GM18498 (cell line): ENCODE measurements around the gene IMMP2L.

Experiments used
- ATAC-seq: cut with Tn5 transposase; IDR thresholded peaks from one replicate; pipeline ENCODE4 v1.9.1; 2021; ENCODE audit warnings: mild to moderate bottlenecking, moderate library complexity; ENCODE audit not compliant: unreplicated experiment

Gene IMMP2L

DNA sequence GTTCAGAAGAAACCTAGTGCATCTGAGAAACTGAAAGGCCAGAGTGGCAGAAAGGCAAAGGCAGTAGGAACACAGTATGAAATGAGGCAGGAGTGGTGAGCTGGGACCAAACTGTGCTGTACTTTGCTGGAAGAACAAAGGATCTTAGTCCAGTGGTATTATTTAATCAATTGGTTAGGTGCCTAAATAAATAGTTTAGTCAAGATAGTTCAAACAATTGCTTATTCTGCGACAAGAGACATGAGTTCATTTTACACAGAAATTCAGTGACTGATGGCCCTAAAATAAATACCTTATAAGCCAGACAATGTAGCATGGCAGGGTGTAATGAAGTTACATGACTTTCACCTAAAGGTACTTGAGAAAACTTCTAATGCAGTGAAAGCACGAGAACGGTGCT lies 653.2 kb downstream of the IMMP2L start:
- ATAC-seq = no peak

DNA sequence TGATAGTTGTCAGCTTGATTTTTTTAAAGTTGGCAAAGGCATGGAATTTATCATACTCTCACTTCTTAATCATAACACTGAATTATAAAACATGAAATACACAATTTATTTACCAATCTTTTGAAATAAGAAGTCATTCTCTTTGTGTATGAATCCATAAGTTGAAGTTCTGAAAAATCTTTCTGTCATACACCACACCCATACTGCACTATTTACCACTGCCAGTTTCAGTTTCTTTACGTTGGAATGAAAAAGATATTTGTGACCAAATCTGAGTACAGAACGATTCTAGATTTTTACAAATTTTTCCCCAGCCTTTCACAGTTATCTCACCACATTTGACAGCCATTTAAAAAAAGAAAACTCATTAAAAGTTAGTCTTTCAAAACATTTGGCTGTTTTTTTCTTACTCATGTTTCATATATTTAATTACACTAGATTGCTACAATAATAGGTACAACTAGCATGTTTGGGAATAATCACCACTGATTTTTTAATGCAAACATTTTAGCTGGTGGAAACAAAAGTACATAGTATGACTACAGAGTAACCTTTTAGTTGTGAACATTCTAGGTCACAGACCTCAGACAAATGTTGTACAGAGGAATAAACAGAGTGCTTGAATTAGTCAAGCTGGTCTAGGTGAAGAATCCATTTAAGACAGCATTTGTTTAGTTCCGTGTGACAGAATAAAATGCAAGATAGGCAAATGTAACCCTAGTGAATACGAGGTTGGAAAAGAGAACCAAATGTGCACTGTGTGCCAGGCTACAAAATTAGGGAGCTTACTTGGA lies 656.3 kb downstream of the IMMP2L start:
- ATAC-seq = no peak

DNA sequence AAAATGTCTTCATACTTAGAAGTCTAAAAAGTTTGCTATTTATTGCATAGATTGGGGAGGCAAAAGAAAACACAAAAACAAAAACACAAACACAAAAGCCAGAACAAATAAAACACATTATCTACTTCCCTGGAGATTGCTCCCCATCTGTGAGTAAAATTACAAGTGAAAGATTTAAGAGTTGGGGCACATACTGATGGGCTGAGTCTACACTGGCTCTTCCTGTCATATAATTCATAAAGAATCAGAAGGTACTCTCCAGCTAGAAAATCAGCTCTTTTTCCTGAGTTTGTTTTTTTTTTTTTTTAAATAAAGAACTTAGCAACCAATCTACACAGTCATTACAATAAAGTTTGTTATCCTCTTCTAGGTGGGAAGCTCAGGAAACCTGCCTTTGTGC lies 663.8 kb downstream of the IMMP2L start:
- no peak for ATAC-seq

DNA sequence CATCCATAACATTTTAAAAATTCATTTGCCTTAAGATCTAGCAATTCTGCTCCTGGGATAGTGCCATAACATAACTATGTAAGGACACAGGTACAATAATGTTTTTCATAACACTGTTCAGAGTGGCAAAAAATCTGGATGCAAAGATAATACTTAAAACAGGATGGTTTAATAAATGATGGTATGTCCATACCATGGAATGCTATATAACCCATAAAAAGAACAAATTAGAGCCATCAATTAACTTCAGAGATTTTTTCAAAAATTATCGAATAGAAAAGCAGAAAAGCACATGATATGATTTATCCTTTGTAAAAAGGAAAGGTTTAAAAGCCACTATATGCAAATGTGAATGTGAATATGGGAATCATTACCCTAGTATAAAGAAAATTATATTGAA lies 664.8 kb downstream of the IMMP2L start:
- ATAC-seq = no peak

DNA sequence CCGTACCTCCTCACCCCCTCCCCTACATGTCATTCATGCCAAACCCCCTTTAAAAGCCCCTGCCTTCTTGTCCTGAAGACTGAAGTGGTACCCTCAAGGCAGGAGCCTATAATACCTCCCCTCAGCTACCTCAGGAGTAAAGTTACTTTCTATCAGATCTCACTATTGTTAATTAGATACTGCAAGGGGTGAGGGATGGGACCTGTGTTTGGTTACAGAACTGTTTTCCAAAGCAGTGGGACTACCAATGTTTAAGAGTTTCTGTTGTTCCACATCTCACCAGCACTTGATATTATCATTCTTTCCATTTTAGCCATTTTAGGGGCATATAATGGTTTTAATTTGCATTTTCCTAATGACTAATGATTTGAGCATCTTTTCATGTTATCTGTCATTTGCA lies 668.2 kb downstream of the IMMP2L start:
- no peak for ATAC-seq

DNA sequence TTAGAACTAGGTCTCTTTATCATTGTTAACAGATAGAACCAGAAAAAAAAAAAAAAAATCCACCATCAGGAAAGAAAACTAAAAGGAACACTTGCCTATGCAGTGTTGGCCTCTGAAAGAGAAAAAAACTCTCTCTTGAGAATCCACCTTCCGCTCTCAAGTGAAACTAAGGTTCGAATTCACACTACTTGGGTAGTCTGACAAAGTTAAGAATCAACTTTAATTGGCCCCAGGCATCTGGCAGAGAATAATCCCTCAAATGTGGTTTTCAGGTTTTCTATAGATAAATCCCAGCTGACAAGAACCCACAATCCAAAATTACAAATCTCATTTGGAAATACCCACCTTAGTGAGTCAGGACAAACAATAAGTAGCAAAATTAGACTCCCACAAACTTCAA lies 671.1 kb downstream of the IMMP2L start:
- no peak for ATAC-seq

DNA sequence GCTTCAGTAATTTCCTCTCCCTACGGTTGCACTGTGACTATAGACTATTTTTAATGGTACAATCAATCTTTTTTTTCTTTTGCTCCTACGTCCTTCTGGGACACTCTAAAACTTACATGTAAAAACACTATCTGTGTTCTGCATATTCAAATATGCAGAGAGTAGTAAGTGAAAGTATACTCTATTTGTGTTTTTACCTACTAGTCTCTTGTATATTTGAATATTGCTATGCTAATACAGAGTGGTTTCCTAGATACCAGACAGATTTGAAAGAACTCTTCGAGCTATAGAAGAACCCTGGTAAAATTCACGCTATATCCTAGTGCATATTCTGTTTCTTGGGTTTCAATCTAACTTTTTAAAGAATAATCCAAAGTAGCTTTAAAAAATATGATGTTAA lies 672.2 kb downstream of the IMMP2L start:
- ATAC-seq = no peak

DNA sequence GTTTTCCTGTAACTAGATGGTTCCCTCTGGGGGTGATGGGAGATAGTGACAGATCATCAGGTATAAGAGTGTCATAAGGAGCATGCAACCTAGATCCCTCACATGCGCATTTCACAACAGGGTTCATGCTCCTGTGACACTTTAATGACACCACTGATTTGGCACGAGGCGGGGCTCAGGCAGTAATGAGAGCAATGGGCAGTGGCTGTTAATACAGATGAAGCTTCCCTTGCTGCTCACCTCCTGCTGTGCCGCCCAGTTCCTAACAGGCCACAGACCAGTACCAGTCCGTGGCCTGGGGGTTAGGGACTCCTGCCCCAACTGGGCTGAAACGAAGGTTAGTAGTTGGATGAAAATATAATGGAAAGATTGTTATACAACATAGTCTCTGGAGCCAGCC lies 673.0 kb downstream of the IMMP2L start:
- ATAC-seq = no peak

DNA sequence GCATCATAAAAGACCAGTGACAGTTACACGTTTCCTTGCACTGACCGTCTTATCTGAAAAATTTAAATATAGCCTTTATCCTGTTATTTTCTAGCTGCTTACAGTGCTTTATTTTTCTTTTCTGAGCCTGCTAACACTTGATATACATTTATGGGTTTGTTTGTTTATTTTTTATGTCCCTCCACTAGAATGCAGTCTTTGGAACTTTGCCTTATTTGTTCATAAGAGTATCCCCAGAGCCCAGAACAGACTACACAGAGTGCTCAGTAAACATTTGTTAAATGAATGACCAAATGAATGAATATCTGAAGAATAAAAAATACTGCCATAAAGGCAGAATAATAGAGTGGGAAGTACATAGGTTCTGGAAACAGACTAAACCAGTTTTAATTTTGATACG lies 673.7 kb downstream of the IMMP2L start:
- ATAC-seq = no peak

DNA sequence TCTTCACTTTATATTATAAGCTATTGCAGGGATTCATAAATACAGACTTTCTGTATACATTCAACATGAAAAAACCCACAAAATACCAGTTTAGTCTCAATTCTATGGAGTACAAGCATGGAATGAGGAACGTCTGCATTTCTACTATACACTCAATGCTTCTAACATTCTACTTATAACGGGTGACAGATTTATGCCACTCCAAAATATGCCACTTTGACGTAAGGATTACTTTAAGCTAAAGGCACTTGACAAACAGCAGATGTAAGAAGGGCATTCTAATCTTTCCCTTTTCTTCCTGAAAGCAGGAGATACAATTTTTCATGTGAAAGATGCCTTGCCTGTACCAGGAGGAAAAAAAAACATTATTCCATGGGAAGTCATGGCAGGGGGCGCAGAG lies 676.8 kb downstream of the IMMP2L start:
- ATAC-seq = no peak

DNA sequence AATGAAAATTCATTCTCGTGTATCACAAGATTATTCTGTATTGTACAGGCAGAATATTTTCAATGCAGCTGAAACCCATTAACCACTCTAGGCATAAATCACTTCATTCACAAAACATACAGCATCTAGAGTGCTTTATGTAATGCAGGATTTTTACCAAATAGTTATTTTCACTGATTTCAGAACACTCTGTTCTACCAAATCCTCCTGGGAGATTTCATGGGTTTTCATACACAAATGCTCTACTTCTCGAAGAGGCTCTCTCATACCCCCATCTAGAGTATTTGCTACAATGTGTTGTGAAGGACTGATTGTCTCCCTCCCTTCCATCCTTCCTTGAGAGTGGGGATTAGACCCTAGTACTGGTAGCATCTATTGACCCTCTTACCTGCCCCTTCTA lies 680.6 kb downstream of the IMMP2L start:
- no peak for ATAC-seq

DNA sequence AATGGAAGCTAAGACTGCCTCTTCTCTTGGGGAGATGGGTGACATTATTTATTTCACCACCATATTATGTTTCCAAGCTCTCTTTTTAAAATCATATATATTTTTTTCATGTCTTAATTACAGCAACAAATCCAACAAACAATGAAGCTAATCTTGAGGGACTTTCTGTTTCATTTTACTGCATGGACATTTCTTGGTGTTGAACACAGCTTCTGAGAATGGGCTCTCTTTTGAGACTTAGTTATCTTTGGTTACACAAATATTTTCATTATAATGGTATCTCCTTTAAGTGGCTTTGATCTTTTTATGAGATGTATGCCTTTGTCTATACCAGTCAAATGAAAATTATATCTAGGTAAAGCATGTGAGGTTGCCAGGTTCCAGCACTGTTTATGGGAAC lies 681.3 kb downstream of the IMMP2L start:
- ATAC-seq = no peak

DNA sequence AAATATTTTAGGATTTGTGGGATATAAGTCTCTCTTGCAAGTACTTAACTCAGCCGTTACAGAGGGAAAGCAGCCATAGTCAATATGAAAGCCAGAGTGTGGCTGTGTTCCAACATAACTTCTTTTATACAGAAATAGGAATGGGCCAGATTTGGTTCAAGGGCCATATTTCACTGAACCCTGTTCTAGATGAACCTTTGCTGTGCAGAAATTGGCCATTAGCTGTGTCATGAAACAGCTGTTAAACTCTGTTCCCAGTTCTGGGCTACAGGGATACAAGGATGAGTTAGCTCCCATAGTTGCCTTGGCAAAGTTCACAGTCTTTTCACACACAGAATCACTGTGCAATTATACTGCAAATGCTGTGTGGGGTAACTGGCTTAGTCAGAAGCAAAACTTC lies 685.3 kb downstream of the IMMP2L start:
- ATAC-seq = no peak

DNA sequence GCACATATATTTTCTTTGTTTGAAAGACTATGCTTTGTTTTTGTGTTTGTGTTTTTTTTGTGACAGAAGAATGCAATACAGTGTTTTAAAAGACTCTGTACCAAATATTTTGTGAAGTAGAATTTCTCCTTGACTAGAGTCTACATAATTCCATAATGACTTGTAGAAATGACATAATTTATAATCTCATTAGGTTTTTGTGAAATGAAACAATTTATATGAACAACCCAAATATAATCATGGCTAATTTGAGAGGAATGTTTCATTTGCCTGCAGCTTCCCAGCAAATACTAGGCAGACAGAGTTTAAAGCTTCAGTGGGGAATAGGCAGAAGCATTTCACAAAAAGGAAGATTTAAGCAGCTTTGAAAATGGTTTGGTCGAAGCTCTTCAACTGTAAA lies 686.9 kb downstream of the IMMP2L start:
- ATAC-seq = no peak

DNA sequence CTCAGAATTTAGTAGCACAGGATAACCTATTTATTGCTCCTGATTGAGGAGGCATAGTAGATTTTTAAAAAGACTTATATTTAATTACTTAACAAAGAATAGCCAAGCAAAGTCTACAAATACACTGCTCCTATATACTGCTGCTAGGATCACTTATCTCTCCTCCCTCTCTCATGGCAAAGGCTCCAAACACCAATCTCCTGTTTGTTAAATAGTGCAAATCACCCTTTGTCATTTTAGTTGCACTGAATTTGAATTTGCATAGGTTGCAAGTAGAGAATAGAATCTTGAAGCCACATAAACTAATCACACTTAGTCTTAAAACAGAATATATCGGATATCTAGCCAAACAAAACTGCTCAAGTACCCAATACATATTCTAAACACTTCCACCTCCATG lies 690.4 kb downstream of the IMMP2L start:
- ATAC-seq = no peak

DNA sequence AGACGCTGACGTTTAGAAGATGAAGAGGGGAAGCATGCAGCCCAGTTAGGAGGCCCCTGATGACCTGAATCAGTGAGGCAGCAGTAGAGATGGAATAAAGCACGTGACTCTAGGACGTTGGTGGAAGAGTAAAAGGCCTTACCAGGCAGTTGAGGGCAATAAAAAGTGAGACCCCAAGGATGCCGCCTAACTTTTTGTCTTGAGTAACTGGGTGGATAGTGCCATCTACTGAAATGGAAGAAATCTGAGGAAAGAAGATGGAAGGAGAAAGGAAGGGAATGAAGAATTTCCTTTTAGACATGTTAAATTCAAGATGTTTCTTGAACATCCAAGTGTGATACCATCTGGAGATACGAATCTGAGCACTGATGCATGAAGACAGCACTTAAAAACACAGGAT lies 691.4 kb downstream of the IMMP2L start:
- ATAC-seq = no peak

DNA sequence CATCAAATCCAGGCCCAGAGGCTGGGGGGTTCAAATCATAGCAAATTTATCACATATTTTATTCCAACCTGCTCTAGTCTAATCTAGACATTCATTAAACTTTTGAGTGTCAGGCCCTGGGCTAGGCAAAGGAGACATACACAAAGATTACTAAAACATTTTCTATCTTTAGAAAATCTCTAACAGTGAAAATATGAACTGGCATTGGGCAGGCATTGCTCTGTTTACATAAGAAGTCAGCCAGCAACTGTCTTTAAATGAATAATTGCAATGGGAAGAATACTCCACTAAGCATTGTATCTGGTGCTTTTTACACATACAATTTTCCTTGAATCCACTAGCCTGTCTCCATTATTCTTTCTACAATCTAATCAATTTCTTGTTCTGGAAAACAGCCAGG lies 693.8 kb downstream of the IMMP2L start:
- no peak for ATAC-seq

DNA sequence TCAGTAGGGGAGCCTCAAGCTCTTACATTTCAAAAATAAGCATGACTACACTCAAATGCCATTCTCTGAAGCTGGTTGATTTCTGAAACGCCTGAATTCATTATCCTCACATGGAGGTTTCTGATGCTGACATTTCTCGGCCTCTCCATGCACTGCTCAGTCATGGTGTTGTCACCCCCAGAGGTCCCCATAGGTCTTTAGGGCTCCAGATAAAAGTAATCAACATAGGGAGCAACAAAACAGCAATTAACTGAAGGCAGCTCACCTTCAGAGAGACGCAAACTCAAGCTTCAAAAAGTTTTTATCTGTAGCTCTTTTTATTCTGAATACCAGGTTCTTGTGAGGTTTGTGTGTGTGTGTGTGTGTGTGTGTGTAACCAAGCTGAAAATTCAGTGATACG lies 694.5 kb downstream of the IMMP2L start:
- ATAC-seq = no peak

DNA sequence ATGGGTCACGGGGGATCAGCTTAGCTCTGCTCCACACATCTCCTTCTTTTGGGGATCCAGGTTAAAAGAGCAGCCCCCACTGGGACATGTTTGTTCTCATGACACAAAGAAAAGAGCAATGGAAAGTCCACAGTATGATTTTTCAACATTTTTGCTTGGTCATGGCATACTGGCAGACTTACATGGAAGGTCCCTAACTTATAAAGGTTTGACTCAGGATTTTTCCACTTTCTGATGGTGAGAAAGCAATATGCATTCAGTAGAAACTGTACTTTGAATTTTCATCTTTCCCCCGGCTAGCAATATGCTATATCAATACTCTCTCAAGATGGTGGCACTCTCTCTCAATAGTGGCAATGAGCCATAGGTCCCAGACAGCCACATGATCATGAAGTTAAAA lies 699.0 kb downstream of the IMMP2L start:
- no peak for ATAC-seq

DNA sequence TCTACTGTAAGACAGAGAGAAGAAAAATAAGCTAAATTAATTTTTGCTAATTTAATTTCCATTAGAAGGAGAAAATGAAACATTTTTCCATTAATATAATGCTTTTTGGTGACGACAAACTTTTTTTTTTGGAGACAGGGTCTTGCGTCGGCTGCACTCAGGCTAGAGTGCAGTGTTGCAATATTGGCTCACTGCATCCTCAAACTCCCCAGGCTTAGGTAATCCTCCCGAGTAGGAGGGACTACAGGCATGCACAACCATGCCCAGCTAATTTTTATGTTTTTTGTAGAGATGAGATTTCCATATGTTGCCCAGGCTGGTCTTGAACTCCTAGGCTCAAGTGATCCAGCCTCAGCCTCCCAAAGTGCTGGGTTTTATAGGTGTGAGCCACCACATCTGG lies 701.1 kb downstream of the IMMP2L start:
- ATAC-seq = no peak

DNA sequence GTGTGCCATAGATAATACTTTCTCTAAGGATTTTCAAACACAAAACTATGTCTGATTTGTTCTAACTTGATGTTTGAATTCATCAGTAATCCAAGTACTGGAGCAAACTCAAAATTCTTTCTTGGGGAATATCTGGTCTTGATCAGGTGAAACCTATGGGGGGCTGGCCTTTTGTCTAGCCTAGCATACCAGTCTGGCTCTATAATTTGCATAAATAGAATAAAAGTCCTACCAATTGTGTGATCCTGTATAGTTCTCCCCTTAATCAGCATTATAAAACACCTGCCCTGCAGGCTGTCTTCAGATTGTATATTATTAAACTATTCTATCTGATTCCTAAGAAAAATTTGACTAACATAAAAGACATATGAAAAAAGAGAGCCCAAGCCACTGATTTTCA lies 705.2 kb downstream of the IMMP2L start:
- ATAC-seq = no peak

DNA sequence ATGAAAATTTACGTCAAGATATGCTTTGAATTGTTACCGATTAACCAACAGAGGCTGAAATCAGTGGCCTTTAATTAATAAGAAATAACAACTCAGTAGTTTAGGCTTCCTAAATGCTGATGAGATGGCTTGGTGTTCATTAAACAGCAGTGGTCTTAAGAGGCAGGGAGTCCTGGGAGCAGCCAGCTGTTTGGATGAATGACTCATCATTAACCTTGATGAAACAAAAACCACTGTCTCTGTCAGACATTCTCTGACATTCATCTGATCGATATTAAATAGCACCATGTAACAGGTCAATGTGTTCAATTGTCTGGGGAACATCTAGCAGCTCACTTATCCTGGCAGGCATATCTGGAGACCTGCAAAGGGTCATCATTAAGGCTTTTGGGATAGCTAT lies 705.6 kb downstream of the IMMP2L start:
- ATAC-seq = no peak

DNA sequence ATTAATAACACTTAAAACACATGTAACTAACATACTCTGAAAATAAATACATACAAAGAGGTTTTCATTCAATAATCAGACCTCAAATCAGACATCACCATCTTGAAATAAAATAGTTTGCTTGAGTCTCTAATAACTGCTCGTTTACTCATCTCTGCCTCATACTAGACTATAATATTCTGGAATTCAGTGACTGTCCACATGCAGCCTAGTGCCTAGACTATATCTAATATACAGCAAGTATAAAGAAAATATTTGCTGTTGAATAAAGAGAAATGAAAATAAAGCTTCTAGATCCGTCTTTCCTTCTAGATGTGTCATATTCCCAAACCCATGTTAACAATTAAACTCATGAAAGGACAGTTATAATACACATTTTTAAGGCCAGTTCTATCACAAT lies 707.6 kb downstream of the IMMP2L start:
- ATAC-seq = no peak
